Osteoblast (primary cell): Measurements from ENCODE around the gene ATG4B. TPM values are rescaled to one million over a fixed set of nuclear protein-coding genes. Genes with fewer than 3 reads are reported as not detected.
A peak's percentile ranks its signal among the peaks of the same experiment; 100 is the strongest.

Source experiments
- DNase-seq: peaks from one replicate; pipeline ENCODE4 v3.0.0; 2011; ENCODE audit warnings: low spot score, mixed read lengths; ENCODE audit not compliant: insufficient read length; ENCODE audit errors: missing footprints
- H2AFZ ChIP-seq: 2 replicates; pipeline ENCODE4 v1.6.0; 2011; ENCODE audit warnings: mild to moderate bottlenecking, low read length
- H3K27ac ChIP-seq: 2 replicates; pipeline ENCODE4 v1.5.1; 2011; ENCODE audit warnings: mild to moderate bottlenecking, low read depth, low read length, moderate library complexity
- H3K27me3 ChIP-seq: 2 replicates; pipeline ENCODE4 v1.6.0; 2012; ENCODE audit warnings: mild to moderate bottlenecking, control low read depth, inconsistent platforms, low read length, moderate library complexity; ENCODE audit not compliant: insufficient read depth
- H3K36me3 ChIP-seq: 2 replicates; pipeline ENCODE4 v1.5.1; 2011; ENCODE audit warnings: mild to moderate bottlenecking, low read length, control low read depth, moderate library complexity; ENCODE audit not compliant: insufficient read depth
- H3K4me1 ChIP-seq: 2 replicates; pipeline ENCODE4 v1.5.1; 2011; ENCODE audit warnings: mild to moderate bottlenecking, low read length, control low read depth, moderate library complexity; ENCODE audit not compliant: insufficient read depth
- H3K4me2 ChIP-seq: 2 replicates; pipeline ENCODE4 v1.6.0; 2011; ENCODE audit warnings: mild to moderate bottlenecking, low read length; ENCODE audit not compliant: insufficient read depth
- H3K4me3 ChIP-seq: fragments of 200-600 bp; sonication (generic); 3 replicates; pipeline ENCODE4 v1.5.1; 2012; ENCODE audit warnings: mild to moderate bottlenecking, low read length, inconsistent platforms; ENCODE audit not compliant: insufficient read depth
- H3K79me2 ChIP-seq: 2 replicates; pipeline ENCODE4 v1.6.0; 2012; ENCODE audit warnings: mild to moderate bottlenecking, low read length, control low read depth, inconsistent platforms; ENCODE audit not compliant: insufficient read depth
- H3K9me3 ChIP-seq: 2 replicates; pipeline ENCODE4 v1.5.1; 2011; ENCODE audit warnings: low read depth, low read length, control low read depth
- H4K20me1 ChIP-seq: 2 replicates; pipeline ENCODE4 v1.6.0; 2012; ENCODE audit warnings: mild to moderate bottlenecking, low read length, control low read depth; ENCODE audit not compliant: insufficient read depth
- total RNA-seq: library from RNA; depleted of rRNA; stranded (reverse); fragments of >200 nt; gene quantifications from 2 replicates; pipeline ENCODE4 v1.2.3, GENCODE V29; 2012
- TF ChIP-seq, protein P1 (sequence below): IDR thresholded peaks from 2 replicates; pipeline ENCODE4 v1.5.1; 2011; ENCODE audit warnings: mild to moderate bottlenecking, low read depth, low read length, moderate library complexity; ENCODE audit errors: extremely low read depth

The ATG4B gene
- total RNA-seq, 1 donor = 42.7 TPM

DNA sequence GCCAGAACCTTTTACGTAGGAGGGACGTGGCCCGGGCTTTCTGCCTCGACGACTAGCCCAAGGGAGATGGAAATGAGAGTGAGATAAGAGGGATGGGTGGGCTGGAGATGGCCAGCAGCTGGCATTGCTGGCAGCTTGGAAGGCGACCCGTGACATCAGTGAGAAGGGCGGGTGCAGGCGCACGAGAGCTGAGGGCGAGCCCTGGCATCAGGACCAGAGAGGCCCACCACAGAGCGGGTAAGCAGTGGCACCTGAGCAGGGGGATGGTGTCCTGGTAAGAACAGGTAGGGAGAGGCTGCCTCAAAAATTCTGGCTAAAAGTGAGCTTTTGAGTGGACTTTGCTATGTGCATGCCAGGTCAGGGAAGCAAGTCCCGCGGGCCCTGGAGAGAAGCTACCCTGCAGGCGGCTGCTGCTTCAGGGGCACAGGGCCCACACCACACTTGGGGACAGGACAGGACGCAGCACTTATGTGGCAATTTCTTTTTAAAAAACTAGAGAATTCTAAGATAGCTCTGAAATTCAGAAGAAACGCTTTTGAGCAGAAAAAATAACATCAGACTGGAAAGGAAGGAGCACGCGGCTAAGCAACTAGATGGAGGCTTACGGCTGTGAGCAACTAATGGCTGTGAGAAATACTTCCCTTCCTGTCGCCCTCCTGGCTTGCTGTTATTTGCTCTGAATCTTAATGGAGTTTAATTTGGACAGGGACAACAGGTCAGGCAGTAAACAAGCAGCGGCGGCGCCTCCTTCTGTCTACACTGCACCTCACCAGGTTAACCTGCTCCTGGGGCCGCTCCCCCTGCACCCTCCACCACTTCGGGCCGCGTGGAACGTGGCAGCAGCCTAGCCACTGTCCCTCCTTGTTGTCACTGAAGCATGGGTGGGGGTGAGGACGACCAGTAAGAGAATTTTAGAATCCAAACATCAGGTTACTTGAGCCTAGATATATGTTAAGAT lies 21.0 kb upstream of the ATG4B start:
- Histone ChIP-seq H3K79me2 (peaks cover 75% of the 10 kb centered on the region), H3K4me1 (peaks cover 4% of the 10 kb centered on the region), H3K27me3 (no peaks in the 10 kb centered on the region), H3K9me3 (no peaks in the 10 kb centered on the region), H3K36me3 (peaks cover 9% of the 10 kb centered on the region), H4K20me1 (peaks cover 29% of the 10 kb centered on the region), H2AFZ (no peak overlapping the region), H3K4me3 (no peak overlapping the region), H3K27ac (no peak overlapping the region), H3K4me2 (no peak overlapping the region)
- DNase-seq = peak; percentile 14
- TF ChIP-seq, protein P1, sequence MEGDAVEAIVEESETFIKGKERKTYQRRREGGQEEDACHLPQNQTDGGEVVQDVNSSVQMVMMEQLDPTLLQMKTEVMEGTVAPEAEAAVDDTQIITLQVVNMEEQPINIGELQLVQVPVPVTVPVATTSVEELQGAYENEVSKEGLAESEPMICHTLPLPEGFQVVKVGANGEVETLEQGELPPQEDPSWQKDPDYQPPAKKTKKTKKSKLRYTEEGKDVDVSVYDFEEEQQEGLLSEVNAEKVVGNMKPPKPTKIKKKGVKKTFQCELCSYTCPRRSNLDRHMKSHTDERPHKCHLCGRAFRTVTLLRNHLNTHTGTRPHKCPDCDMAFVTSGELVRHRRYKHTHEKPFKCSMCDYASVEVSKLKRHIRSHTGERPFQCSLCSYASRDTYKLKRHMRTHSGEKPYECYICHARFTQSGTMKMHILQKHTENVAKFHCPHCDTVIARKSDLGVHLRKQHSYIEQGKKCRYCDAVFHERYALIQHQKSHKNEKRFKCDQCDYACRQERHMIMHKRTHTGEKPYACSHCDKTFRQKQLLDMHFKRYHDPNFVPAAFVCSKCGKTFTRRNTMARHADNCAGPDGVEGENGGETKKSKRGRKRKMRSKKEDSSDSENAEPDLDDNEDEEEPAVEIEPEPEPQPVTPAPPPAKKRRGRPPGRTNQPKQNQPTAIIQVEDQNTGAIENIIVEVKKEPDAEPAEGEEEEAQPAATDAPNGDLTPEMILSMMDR = no peak

DNA sequence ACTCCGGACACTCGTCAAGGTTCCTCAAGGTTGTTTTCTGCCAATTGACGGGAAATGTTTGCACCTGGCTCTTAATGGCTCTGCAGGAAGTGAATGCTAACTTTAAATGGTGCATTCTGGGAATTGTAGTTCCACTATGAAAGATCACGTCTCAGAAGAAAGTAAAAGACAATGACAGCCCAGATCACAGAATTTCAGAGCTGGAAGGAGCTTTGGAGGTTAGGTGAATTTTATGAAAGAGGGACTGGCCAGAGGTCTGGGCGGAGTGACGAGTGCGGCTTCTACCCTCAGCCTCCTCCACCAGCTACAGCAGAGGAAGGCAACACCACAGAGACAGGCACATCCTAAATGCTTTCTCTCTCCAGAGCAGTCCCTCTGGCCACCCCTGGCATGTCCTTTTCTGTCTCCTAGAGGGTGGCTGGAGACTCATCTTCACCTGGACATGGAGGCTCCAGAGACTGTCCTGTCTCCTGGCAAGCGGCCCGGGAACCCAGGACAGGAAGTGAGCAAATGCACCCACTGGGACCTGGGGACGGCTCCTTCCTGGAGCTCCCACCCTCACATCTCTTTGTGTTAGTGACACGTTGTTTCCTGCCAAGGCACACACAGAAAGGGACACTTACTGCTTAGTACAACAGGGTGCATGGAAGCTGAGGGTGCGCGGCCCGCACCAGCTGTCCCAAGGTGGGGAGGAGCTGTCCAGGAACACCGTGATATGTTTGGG lies 19.9 kb upstream of the ATG4B start:
- Histone ChIP-seq H3K36me3 (peaks cover 5% of the 10 kb centered on the region), H3K27me3 (no peaks in the 10 kb centered on the region), H3K4me2 (peak overlapping the region; percentile 32), H3K79me2 (peaks cover 81% of the 10 kb centered on the region), H2AFZ (no peak overlapping the region), H3K4me1 (peaks cover 4% of the 10 kb centered on the region), H3K9me3 (no peaks in the 10 kb centered on the region), H3K27ac (peak overlapping the region; percentile 37), H4K20me1 (peaks cover 29% of the 10 kb centered on the region), H3K4me3 (no peak overlapping the region)
- TF ChIP-seq, protein P1 = no peak
- peak; percentile 56 for DNase-seq

DNA sequence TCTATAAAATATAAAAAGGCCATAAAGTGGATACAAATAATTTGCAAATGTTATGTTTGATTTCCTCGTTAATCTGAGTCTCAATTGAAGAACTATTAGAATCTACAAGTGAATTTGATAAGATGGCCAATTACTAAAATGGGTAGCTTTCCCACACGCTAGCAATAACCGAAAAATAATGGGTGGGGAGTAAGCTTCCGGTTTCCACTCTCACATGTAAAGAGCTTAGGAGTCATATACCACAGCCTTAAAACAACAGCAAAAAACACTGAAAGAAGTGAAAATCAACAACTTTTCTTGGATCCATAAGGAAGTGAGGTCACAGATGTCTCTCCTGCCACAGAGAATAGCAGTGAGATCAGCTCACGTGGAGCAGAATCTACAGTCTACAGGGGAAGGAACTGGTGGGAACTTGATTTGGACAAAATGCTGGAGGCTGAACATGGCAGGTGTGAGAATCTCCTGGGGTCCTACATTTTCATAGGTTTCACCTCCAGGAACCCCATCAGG lies 19.1 kb upstream of the ATG4B start:
- peak; percentile 8 for DNase-seq
- Histone ChIP-seq H3K36me3 (peaks cover 5% of the 10 kb centered on the region), H3K79me2 (peaks cover 82% of the 10 kb centered on the region), H2AFZ (no peak overlapping the region), H4K20me1 (peaks cover 26% of the 10 kb centered on the region), H3K4me1 (peaks cover 4% of the 10 kb centered on the region), H3K27ac (no peak overlapping the region), H3K9me3 (no peaks in the 10 kb centered on the region), H3K4me2 (no peak overlapping the region), H3K27me3 (no peaks in the 10 kb centered on the region), H3K4me3 (no peak overlapping the region)
- TF ChIP-seq, protein P1 = no peak
